H9 (cell line): ENCODE measurements around the gene FUT4. TPM values are rescaled to one million over a fixed set of nuclear protein-coding genes. Genes with fewer than 3 reads are reported as not detected.

Source experiments
- DNase-seq: peaks from one replicate; pipeline ENCODE4 v3.0.0-alpha.2; 2017
- H2AFZ ChIP-seq: one replicate; pipeline ENCODE4 v1.6.1; 2013; ENCODE audit warnings: mild to moderate bottlenecking, low read length, control low read depth, moderate library complexity
- H2AK5ac ChIP-seq: 2 replicates; pipeline ENCODE4 v1.6.1; 2013; ENCODE audit warnings: low read length, control low read depth, mixed read lengths; ENCODE audit not compliant: insufficient read length
- H2BK120ac ChIP-seq: one replicate; pipeline ENCODE4 v1.6.1; 2013; ENCODE audit warnings: low read depth, mild to moderate bottlenecking, low read length, control low read depth, inconsistent platforms; ENCODE audit not compliant: poor library complexity, severe bottlenecking
- H2BK12ac ChIP-seq: 2 replicates; pipeline ENCODE4 v1.6.1; 2013; ENCODE audit warnings: low read length, control low read depth, mixed read lengths, low read depth; ENCODE audit not compliant: insufficient read length
- H2BK15ac ChIP-seq: 2 replicates; pipeline ENCODE4 v1.6.1; 2013; ENCODE audit warnings: low read depth, low read length, control low read depth
- H2BK20ac ChIP-seq: one replicate; pipeline ENCODE4 v1.6.1; 2013; ENCODE audit warnings: low read depth, mild to moderate bottlenecking, low read length, control low read depth, inconsistent platforms; ENCODE audit not compliant: poor library complexity, severe bottlenecking
- H2BK5ac ChIP-seq: 2 replicates; pipeline ENCODE4 v1.6.1; 2013; ENCODE audit warnings: low read length, control low read depth, mixed read lengths; ENCODE audit not compliant: insufficient read length
- H3K14ac ChIP-seq: 2 replicates; pipeline ENCODE4 v1.6.1; 2013; ENCODE audit warnings: low read length, control low read depth; ENCODE audit not compliant: insufficient read depth
- H3K18ac ChIP-seq: 2 replicates; pipeline ENCODE4 v1.6.1; 2013; ENCODE audit warnings: low read depth, mild to moderate bottlenecking, mixed read lengths, low read length, control low read depth; ENCODE audit not compliant: insufficient read length
- H3K23ac ChIP-seq: 2 replicates; pipeline ENCODE4 v1.6.1; 2013; ENCODE audit warnings: low read length, control low read depth, mixed read lengths, low read depth; ENCODE audit not compliant: insufficient read length
- H3K23me2 ChIP-seq: 2 replicates; pipeline ENCODE4 v1.6.1; 2013; ENCODE audit warnings: low read depth, mild to moderate bottlenecking, mixed read lengths, low read length, control low read depth; ENCODE audit not compliant: insufficient read length, poor library complexity, severe bottlenecking
- H3K27ac ChIP-seq: 2 replicates; pipeline ENCODE4 v1.5.1; 2013; ENCODE audit warnings: low read length, control low read depth, mixed read lengths, low read depth; ENCODE audit not compliant: insufficient read length
- H3K27me3 ChIP-seq: 2 replicates; pipeline ENCODE4 v1.6.1; 2013; ENCODE audit warnings: low read length, control low read depth, inconsistent platforms; ENCODE audit not compliant: insufficient read depth
- H3K4ac ChIP-seq: 2 replicates; pipeline ENCODE4 v1.6.1; 2013; ENCODE audit warnings: low read depth, mild to moderate bottlenecking, control low read depth, inconsistent platforms, low read length, moderate library complexity
- H3K4me1 ChIP-seq: 2 replicates; pipeline ENCODE4 v1.6.1; 2013; ENCODE audit warnings: low read length, control low read depth, inconsistent platforms; ENCODE audit not compliant: insufficient read depth
- H3K4me2 ChIP-seq: 2 replicates; pipeline ENCODE4 v1.6.1; 2013; ENCODE audit warnings: low read length, control low read depth, mixed read lengths; ENCODE audit not compliant: insufficient read length, insufficient read depth
- H3K56ac ChIP-seq: 2 replicates; pipeline ENCODE4 v1.6.1; 2013; ENCODE audit warnings: low read depth, mild to moderate bottlenecking, mixed read lengths, low read length, control low read depth; ENCODE audit not compliant: insufficient read length
- H3K79me1 ChIP-seq: 2 replicates; pipeline ENCODE4 v1.6.1; 2013; ENCODE audit warnings: low read depth, mild to moderate bottlenecking, moderate library complexity, low read length, control low read depth, inconsistent platforms; ENCODE audit not compliant: insufficient read depth, poor library complexity, severe bottlenecking
- H3K79me2 ChIP-seq: 2 replicates; pipeline ENCODE4 v1.6.1; 2013; ENCODE audit warnings: low read length, control low read depth, inconsistent platforms; ENCODE audit not compliant: insufficient read depth
- H3K9ac ChIP-seq: 2 replicates; pipeline ENCODE4 v1.6.1; 2013; ENCODE audit warnings: low read length, control low read depth, mixed read lengths; ENCODE audit not compliant: insufficient read length; ENCODE audit errors: extremely low read depth
- H3K9me3 ChIP-seq: one replicate; pipeline ENCODE4 v1.6.1; 2013; ENCODE audit warnings: low read depth, low read length, inconsistent platforms; ENCODE audit not compliant: control insufficient read depth
- H3T11ph ChIP-seq: one replicate; pipeline ENCODE4 v1.6.1; 2013; ENCODE audit warnings: mild to moderate bottlenecking, low read length, control low read depth, inconsistent platforms
- H4K20me1 ChIP-seq: one replicate; pipeline ENCODE4 v1.6.1; 2013; ENCODE audit not compliant: control insufficient read depth, insufficient read length, insufficient read depth
- H4K5ac ChIP-seq: 2 replicates; pipeline ENCODE4 v1.6.1; 2013; ENCODE audit warnings: low read depth, mild to moderate bottlenecking, mixed read lengths, low read length, control low read depth; ENCODE audit not compliant: insufficient read length
- H4K8ac ChIP-seq: replicated peaks from 2 replicates; pipeline ENCODE4 v1.6.1; 2013; ENCODE audit warnings: low read length, control low read depth, mixed read lengths, low read depth; ENCODE audit not compliant: insufficient read length
- H4K91ac ChIP-seq: 2 replicates; pipeline ENCODE4 v1.6.1; 2013; ENCODE audit warnings: low read depth, mild to moderate bottlenecking, moderate library complexity, mixed read lengths, low read length, control low read depth; ENCODE audit not compliant: insufficient read length
- H3K27ac Mint-ChIP-seq, 3 experiments: 2 replicates in 2 of 3; 3 replicates in 1 of 3; pipeline ENCODE4 v1.8.0; 2020 to 2021; ENCODE audit warnings: mixed read lengths in 3 of 3, mild to moderate bottlenecking in 1 of 3, moderate library complexity in 1 of 3
- H3K27me3 Mint-ChIP-seq: 2 replicates; pipeline ENCODE4 v1.8.0; 2021; ENCODE audit warnings: low read depth, mild to moderate bottlenecking, moderate library complexity, mixed read lengths
- H3K36me3 Mint-ChIP-seq, 3 experiments: 2 replicates in 2 of 3; 3 replicates in 1 of 3; pipeline ENCODE4 v1.8.0; 2020 to 2021; ENCODE audit warnings: low read depth in 3 of 3, mixed read lengths in 3 of 3; ENCODE audit not compliant: insufficient read depth in 1 of 3
- H3K4me1 Mint-ChIP-seq, 2 experiments: 2 replicates each; pipeline ENCODE4 v1.8.0; 2020; ENCODE audit warnings: mixed read lengths in 2 of 2
- H3K4me3 Mint-ChIP-seq, 2 experiments: 2 replicates in 1 of 2; 3 replicates in 1 of 2; pipeline ENCODE4 v1.8.0; 2020 to 2021; ENCODE audit warnings: mild to moderate bottlenecking in 2 of 2, mixed read lengths in 2 of 2, moderate library complexity in 1 of 2
- H3K9me3 Mint-ChIP-seq, 2 experiments: 2 replicates in 1 of 2; 3 replicates in 1 of 2; pipeline ENCODE4 v1.8.0; 2020; ENCODE audit warnings: mild to moderate bottlenecking in 2 of 2, mixed read lengths in 2 of 2, moderate library complexity in 1 of 2
- CTCF ChIP-seq: fragments of 200-600 bp; sonication (generic); conservative IDR thresholded peaks from 3 replicates; pipeline ENCODE4 v1.8.0; 2021; ENCODE audit warnings: antibody characterized with exemption, mild to moderate bottlenecking
- WGBS: extraction: QIAGEN DNeasy Blood & Tissue Kit; methylation state at CpG from one replicate; pipeline ENCODE4 v1.1.7; 2013; ENCODE audit warnings: missing lambda C conversion rate, low lambda C conversion rate, mixed read lengths; ENCODE audit not compliant: insufficient read length; ENCODE audit errors: extremely low coverage; 5-methylcytosine and 5-hydroxymethylcytosine counted together
- total RNA-seq: library from RNA; stranded (reverse); gene quantifications from 2 replicates; pipeline ENCODE4 v1.2.1, GENCODE V29; 2021

The FUT4 gene
- total RNA-seq, 1 experiment from 2014 or later: 5.3 TPM

GRCh38 chr11:94533206-94533605 is 10.5 kb upstream of the FUT4 start:
- Histone ChIP-seq H3K23ac (no peak overlapping the region), H2BK12ac (no peak overlapping the region), H3K56ac (no peak overlapping the region), H2BK120ac (no peak overlapping the region), H2AFZ (no peak overlapping the region), H3K9me3 (no peaks in the 10 kb centered on the region), H4K8ac (no peak overlapping the region), H3K4me2 (no peak overlapping the region), H2BK15ac (no peak overlapping the region), H3K4ac (no peak overlapping the region), H2BK20ac (no peak overlapping the region), H4K5ac (no peak overlapping the region), H3K14ac (no peak overlapping the region), H3T11ph (no peak overlapping the region), H3K27ac (no peak overlapping the region), H3K27me3 (no peaks in the 10 kb centered on the region), H3K79me2 (no peaks in the 10 kb centered on the region), H2BK5ac (no peak overlapping the region), H3K79me1 (no peaks in the 10 kb centered on the region), H4K20me1 (no peaks in the 10 kb centered on the region), H3K4me1 (no peaks in the 10 kb centered on the region), H3K23me2 (no peaks in the 10 kb centered on the region), H3K9ac (no peak overlapping the region), H3K18ac (no peak overlapping the region), H4K91ac (no peak overlapping the region), H2AK5ac (no peak overlapping the region)
- TF ChIP-seq CTCF: no peak
- WGBS: no CpG with 5 or more reads among the region's 1 CpG
- H3K9me3 Mint-ChIP-seq: no peaks in the 10 kb centered on the region
- peaks cover 3% of the 10 kb centered on the region; the same call in 1 of the 2 replicates for H3K27me3 Mint-ChIP-seq
- no peaks in the 10 kb centered on the region for H3K36me3 Mint-ChIP-seq
- H3K27ac Mint-ChIP-seq: no peak overlapping the region
- H3K4me3 Mint-ChIP-seq: no peak overlapping the region
- no peak for DNase-seq
- no peaks in the 10 kb centered on the region; a peak in 1 of 4 replicates for H3K4me1 Mint-ChIP-seq
